ENCODE measurements around the gene ZNRF3. TPM values are rescaled to one million over a fixed set of nuclear protein-coding genes. Genes with fewer than 3 reads are reported as not detected.

The ZNRF3 gene
- total RNA-seq, 1 donor from 2014 or later, result 4.1 TPM

DNA sequence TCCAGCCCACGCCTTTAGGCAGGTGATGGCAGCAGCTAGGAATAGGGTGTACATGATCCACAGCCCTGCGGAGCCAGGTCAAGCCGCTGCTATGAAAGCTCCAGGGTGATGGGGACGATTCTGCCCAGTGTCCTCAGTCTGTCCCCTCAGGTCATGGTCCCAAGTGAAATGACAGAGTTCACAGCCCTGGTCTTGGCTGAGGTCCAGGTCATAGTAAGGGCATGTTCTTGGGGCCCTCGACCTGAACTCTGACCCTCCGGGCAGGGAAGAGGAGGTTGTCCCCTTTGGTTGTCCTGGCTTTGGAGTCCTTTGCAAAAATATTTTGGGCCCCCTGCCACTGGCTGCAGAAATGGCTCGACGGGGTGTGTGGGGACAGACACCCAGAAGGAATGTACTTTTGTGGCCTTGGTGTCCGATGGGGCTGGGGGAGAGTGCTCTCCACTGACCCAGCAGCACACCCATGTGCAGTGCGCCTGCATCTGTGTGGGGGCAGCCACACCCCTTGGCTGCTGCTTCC, 170.9 kb downstream of the ZNRF3 start:
- H3K27me3 Mint-ChIP-seq (ENCODE audit: insufficient read depth, low read depth), result peaks cover 7% of the 10 kb centered on the region
- Histone ChIP-seq H3K79me2 (ENCODE audit: low read depth) (no peaks in the 10 kb centered on the region), H3K27ac (no peak overlapping the region), H3K4me1 (peaks cover 21% of the 10 kb centered on the region), H3K27me3 (no peaks in the 10 kb centered on the region), H3K9me3 (ENCODE audit: low read depth) (no peaks in the 10 kb centered on the region), H3F3A (ENCODE audit: low read depth) (peaks cover 5% of the 10 kb centered on the region), H3K36me3 (no peaks in the 10 kb centered on the region), H3K4me3 (no peak overlapping the region), H2AFZ (replicated peaks) (no peak overlapping the region), H3K4me2 (no peak overlapping the region), H4K20me1 (ENCODE audit: low read depth) (peaks cover 20% of the 10 kb centered on the region), H3K9ac (no peak overlapping the region)
- TF ChIP-seq EZH2phosphoT487 (IDR thresholded peaks at IDR 0.05) (no peak), EZH2 (IDR thresholded peaks at IDR 0.05) (no peak)
- TF ChIP-seq, protein P1, sequence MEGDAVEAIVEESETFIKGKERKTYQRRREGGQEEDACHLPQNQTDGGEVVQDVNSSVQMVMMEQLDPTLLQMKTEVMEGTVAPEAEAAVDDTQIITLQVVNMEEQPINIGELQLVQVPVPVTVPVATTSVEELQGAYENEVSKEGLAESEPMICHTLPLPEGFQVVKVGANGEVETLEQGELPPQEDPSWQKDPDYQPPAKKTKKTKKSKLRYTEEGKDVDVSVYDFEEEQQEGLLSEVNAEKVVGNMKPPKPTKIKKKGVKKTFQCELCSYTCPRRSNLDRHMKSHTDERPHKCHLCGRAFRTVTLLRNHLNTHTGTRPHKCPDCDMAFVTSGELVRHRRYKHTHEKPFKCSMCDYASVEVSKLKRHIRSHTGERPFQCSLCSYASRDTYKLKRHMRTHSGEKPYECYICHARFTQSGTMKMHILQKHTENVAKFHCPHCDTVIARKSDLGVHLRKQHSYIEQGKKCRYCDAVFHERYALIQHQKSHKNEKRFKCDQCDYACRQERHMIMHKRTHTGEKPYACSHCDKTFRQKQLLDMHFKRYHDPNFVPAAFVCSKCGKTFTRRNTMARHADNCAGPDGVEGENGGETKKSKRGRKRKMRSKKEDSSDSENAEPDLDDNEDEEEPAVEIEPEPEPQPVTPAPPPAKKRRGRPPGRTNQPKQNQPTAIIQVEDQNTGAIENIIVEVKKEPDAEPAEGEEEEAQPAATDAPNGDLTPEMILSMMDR (IDR thresholded peaks at IDR 0.05), result no peak
- DNase-seq (ENCODE audit: low spot score), result no peak
- H3K4me3 Mint-ChIP-seq, result no peak overlapping the region
- peaks cover 51% of the 10 kb centered on the region for H3K4me1 Mint-ChIP-seq
- H3K9me3 Mint-ChIP-seq, result no peaks in the 10 kb centered on the region
- peaks cover 27% of the 10 kb centered on the region for H3K36me3 Mint-ChIP-seq
- no peak overlapping the region for H3K27ac Mint-ChIP-seq

DNA sequence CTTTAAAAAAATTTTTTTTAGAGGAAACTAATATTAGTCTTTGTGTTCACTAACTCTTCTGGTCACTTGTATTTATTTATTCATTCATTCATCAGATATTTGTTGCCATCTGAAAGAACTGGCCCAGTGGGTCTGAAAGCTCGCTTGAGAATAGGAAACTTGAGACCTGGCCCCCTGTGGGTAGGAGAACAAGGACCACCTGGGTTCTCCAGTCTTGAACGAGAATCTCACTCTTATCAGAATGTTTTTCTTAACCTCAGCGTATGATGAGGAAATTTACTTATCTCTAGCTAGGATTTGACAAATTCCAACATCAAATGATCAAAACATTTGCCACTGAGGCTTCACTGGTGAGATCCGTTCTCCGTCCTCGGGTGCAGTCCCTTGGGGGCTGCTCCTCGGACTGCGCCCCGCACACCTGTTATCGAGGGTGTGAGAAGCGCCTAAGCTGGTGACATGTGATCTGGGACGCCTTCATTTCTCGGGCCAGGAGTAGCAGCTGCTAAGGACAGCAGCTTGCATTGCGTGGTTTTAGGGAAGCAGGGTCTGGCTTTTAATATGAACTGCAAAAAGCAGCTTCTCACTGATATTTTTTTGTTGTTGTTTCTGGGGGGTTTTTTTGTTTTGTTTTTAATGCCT, 171.9 kb downstream of the ZNRF3 start:
- no peak overlapping the region for H3K4me3 Mint-ChIP-seq
- peak overlapping the region; percentile 15 for H3K27ac Mint-ChIP-seq
- Histone ChIP-seq H3K27me3 (no peaks in the 10 kb centered on the region), H2AFZ (replicated peaks) (no peak overlapping the region), H3F3A (ENCODE audit: low read depth) (peaks cover 6% of the 10 kb centered on the region), H3K4me1 (peaks cover 21% of the 10 kb centered on the region), H3K9ac (no peak overlapping the region), H3K36me3 (no peaks in the 10 kb centered on the region), H4K20me1 (ENCODE audit: low read depth) (peaks cover 20% of the 10 kb centered on the region), H3K27ac (no peak overlapping the region), H3K79me2 (ENCODE audit: low read depth) (no peaks in the 10 kb centered on the region), H3K4me2 (peak overlapping the region; percentile 10), H3K4me3 (no peak overlapping the region), H3K9me3 (ENCODE audit: low read depth) (no peaks in the 10 kb centered on the region)
- H3K4me1 Mint-ChIP-seq, result peaks cover 53% of the 10 kb centered on the region
- no peak for TF ChIP-seq EZH2 (IDR thresholded peaks at IDR 0.05)
- TF ChIP-seq EZH2phosphoT487 (IDR thresholded peaks at IDR 0.05), result no peak
- TF ChIP-seq, protein P1 (IDR thresholded peaks at IDR 0.05), result no peak
- H3K27me3 Mint-ChIP-seq (ENCODE audit: insufficient read depth, low read depth), result peaks cover 8% of the 10 kb centered on the region
- DNase-seq (ENCODE audit: low spot score), result peak; percentile 36
- no peaks in the 10 kb centered on the region for H3K9me3 Mint-ChIP-seq
- peaks cover 25% of the 10 kb centered on the region for H3K36me3 Mint-ChIP-seq

DNA sequence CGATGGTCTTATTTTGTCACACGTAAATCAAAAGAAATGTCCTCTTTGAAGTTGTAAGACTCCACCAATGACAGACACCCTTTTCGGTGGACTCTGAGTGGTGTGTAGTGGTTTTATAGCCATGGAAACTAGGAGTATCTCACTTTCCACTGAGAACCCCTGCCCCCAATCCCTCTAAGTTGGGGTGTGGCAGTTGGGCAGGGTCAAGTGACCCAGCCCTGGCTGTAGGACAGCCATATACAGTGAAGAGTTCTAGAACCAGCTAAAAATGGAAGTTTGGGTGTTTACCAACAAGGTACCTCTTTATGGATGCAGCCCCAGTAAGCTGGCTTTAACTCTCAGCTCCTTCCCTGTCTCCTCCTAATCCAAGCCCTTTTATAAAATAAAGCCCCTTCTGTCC, 173.1 kb downstream of the ZNRF3 start:
- H3K79me2 ChIP-seq (ENCODE audit: low read depth), result no peaks in the 10 kb centered on the region
- no peak overlapping the region for H2AFZ ChIP-seq (replicated peaks)
- H3K27ac Mint-ChIP-seq, result peak overlapping the region; percentile 40
- H3K4me1 ChIP-seq, result peaks cover 21% of the 10 kb centered on the region
- TF ChIP-seq, protein P1 (IDR thresholded peaks at IDR 0.05), result no peak
- no peak for TF ChIP-seq EZH2phosphoT487 (IDR thresholded peaks at IDR 0.05)
- no peak for TF ChIP-seq EZH2 (IDR thresholded peaks at IDR 0.05)
- H3K27me3 Mint-ChIP-seq (ENCODE audit: insufficient read depth, low read depth), result peaks cover 5% of the 10 kb centered on the region
- H4K20me1 ChIP-seq (ENCODE audit: low read depth), result peaks cover 20% of the 10 kb centered on the region
- no peak overlapping the region for H3K4me2 ChIP-seq
- H3F3A ChIP-seq (ENCODE audit: low read depth), result peaks cover 9% of the 10 kb centered on the region
- H3K9me3 Mint-ChIP-seq, result no peaks in the 10 kb centered on the region
- no peak overlapping the region for H3K4me3 ChIP-seq
- H3K9me3 ChIP-seq (ENCODE audit: low read depth), result no peaks in the 10 kb centered on the region
- no peak for DNase-seq (ENCODE audit: low spot score)
- H3K36me3 Mint-ChIP-seq, result peaks cover 21% of the 10 kb centered on the region
- H3K9ac ChIP-seq, result no peak overlapping the region
- H3K27me3 ChIP-seq, result no peaks in the 10 kb centered on the region
- no peak overlapping the region for H3K4me3 Mint-ChIP-seq
- no peaks in the 10 kb centered on the region for H3K36me3 ChIP-seq
- H3K4me1 Mint-ChIP-seq, result peaks cover 64% of the 10 kb centered on the region
- H3K27ac ChIP-seq, result no peak overlapping the region
